Subcutaneous preadipocyte (primary cell): ENCODE measurements around the gene PCGF1. TPM values are rescaled to one million over a fixed set of nuclear protein-coding genes. Genes with fewer than 3 reads are reported as not detected.

ENCODE experiments used
- total RNA-seq: library from RNA; depleted of rRNA; stranded (reverse); fragments of >200 nt; gene quantifications from 2 replicates; pipeline ENCODE4 v1.2.3, GENCODE V29; 2012

Gene PCGF1
- 16.2 and 22.4 TPM in 2 replicates for total RNA-seq

DNA sequence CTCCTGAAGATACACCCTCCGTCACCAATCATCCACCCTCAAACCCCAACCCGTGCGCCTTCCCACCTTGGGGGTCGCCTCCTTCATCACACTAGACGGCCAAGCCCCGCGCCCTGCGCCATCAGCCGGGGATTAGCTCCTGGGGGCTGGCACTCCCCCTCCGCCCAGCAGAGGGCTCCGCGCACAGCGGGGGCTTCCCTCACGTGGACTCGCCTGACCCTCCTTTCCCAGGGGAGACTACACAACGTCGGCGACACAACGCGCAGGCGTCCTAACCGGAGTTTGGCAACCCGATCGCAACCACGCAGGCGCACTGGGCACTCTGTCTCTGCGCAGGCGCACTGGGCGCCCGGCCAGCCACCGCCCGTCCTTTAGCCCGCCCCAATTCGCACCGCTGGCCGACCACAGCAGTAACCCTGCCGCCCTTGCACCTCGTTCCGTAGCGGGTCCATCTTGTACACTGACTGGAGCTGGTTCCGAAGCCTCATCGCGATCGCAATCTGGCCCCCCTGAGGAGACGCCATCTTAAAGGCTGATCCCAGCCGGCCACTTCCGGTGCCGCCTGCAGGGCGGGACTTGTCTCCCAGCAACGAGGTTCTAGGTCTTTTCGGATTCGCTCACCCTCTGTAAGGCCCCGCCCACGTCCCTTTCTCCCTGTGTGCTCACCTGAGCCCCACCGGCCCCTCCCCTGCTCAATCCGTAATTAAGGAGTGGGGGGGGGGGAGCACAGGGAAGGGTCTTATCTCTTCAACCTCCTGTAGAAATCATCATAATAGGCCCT lies at the start of gene PCGF1:
PCGF1 (minus strand) TSS at position 551 of the 781 bp plus-strand sequence; CDS start at position 524, 27 bp downstream.

DNA sequence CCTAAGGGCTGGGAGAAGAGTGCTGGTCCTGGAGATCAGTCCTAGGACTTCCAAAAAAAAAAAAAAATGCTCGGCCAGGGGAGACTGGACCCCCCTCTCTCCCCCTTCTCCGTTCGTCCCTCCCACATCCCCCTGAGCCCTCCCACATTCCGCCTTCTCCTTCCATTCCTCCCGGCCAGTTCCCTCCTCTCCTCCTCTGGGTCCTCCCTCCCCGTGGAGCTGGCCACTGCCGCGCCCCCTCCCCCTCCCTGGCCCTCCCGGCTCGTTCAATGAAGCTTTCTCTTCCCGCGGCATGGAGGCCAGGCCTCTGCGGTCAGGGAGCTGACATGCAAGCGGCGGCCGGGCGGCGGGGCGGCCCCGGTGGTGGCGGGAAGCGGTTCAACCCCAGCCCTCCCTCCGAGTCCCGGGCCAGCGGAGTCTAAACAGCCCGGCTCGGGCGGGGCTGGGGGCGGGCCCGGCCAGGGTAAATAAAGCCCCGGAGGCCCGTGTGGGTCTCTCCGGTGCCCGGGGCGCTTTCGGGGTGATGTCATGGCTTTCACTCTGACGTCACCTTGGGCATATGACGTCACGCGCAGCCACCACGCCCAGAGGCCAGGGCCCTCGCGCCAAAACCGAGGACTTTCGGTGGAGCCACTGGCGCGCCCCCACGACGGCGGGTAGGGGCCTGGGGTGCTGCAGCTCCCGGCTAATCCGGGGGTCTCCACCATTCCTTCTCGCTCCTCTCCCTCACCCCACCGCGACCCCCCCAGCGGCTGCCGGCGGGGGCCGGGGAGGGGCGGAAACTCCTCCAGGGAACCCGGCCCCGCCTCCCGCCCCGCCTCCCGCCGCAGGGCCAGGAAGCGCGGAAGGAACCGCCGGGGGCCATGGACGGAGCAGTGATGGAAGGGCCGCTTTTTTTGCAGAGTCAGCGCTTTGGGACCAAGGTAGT lies 46.7 kb upstream of the PCGF1 start, which contains the start of the genes DOK1 and LOXL3:
DOK1 (plus strand) TSS at position 829 of the 928 bp plus-strand sequence; CDS start at position 864, 35 bp downstream.
LOXL3 (minus strand) TSS at position 51 of the 928 bp plus-strand sequence. CDS start 1,308 bp downstream, outside the sequence.

DNA sequence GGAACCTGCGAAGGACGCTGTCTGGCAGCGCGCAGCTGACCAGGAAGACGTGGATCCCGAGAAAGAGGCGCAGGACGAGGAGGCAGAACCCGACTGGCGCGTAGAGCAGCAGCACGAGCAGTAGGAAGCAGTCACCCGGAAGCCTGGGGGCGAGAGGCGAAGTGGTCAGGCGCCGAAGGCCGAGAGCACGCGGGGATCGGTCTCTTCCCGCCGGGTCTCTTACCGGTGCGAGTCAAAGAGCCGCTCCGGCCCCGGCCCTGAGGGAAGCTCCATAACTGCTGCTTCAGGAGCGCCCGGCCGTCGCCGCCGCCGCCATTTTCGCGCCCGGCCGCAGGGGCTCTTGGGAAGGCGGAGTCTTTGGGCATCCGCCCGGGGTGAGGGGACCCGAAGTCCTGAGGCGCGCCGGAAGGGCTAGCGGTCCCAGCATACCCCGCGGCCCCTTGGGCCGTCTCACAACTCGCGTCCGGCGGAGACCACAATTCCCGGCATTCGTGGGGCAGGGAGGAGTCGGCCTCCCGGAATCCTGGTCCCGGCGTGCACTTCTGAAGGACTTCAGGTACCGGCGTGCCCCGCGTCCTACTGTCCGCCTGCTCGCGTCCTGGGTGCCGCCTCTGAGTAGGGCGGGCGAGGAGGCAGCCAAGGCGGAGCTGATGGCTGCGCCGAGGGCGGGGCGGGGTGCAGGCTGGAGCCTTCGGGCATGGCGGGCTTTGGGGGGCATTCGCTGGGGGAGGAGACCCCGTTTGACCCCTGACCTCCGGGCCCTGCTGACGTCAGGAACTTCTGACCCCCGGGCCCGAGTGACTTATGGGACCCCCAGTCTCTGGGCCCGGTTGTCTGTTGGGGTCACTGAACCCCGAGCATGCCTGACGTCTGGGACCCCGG lies 22.1 kb upstream of the PCGF1 start, which contains the start of the genes AUP1 and HTRA2:
AUP1 (minus strand) TSS at position 350 of the 882 bp plus-strand sequence; CDS start at position 273, 77 bp downstream.
HTRA2 (plus strand) TSS at position 577 of the 882 bp plus-strand sequence; CDS start at position 651, 74 bp downstream.

DNA sequence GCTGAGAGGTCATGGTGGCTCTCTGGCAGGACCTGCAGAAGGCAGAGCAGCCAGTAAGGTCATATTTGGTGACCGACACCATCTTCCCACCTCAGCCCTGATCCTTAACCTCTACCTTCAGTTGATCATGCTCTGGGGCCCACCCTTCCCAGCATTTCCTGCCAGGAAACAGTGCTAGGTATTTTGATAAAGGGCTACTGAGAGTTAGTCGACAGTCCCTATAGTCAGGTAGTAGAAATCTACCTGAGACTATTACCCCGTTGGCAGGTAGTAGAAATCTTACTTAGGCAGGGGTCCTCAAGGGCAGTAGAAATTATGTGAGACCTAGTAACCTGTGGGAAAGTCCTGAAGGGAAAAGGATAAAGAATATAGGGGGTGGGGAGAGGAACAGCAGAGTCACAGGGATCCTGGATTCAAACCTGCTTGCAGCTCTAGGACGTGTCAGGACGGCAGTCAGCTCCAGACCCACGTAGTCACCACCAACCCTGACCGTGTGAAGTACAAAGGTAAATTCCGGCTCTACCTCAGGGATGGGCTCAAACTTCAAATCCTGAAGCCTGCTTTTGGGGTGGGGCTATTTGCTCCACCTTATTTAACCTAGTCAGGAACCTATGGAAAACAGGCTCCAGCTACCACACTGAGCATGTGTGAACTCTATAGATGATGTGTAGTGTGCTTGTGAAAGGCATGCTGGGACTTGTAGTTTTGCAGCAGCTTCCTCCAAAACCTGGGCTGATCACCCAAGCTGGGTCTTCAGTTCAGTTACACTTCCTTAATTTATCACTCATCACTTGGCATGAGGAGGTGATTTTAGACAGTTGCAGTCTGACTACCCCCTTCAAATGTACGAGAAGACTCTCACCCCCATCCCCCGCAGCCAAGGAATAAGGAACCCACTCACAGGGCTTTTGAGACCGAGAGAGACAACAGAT lies 18.5 kb upstream of the PCGF1 start, which contains the start of gene DQX1:
DQX1 (minus strand) TSS at position 515 of the 932 bp plus-strand sequence; CDS start at position 13, 502 bp downstream.

DNA sequence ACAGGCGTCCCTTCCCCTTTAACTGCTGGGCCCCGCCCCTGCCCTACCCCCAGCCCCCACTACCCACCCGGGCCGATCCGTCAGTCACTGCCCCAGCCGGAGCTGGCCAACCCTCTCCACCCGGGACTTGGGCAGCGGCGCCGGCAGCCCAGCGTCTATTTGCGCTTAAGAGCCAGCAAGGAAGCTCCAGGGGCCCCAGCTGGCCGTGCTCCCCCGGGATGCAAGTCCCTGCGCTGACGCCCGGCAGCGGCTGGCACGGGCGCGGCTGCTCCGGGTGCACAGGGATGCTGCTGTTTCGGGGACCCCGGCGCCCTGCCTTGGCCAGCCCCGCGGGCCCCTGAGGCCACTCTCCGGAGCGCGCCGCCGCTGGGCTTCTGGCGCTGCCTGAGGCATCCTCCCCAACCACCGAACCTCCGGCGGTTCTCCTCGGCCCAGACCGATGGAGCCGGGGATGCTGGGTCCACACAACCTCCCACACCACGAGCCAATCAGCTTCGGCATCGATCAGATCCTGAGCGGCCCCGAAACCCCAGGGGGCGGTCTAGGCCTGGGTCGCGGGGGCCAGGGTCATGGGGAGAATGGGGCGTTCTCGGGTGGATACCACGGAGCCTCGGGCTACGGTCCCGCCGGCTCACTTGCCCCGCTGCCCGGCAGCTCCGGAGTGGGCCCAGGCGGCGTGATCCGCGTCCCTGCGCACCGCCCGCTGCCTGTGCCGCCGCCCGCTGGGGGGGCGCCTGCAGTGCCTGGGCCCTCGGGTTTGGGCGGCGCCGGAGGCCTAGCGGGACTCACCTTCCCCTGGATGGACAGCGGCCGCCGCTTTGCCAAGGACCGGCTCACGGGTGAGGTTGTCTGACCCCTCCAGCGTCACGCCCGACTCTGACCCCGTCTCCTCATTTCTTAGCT lies 7.1 kb upstream of the PCGF1 start, which contains the start of gene TLX2:
TLX2 (plus strand) TSS at position 83 of the 903 bp plus-strand sequence; CDS start at position 440, 357 bp downstream.

DNA sequence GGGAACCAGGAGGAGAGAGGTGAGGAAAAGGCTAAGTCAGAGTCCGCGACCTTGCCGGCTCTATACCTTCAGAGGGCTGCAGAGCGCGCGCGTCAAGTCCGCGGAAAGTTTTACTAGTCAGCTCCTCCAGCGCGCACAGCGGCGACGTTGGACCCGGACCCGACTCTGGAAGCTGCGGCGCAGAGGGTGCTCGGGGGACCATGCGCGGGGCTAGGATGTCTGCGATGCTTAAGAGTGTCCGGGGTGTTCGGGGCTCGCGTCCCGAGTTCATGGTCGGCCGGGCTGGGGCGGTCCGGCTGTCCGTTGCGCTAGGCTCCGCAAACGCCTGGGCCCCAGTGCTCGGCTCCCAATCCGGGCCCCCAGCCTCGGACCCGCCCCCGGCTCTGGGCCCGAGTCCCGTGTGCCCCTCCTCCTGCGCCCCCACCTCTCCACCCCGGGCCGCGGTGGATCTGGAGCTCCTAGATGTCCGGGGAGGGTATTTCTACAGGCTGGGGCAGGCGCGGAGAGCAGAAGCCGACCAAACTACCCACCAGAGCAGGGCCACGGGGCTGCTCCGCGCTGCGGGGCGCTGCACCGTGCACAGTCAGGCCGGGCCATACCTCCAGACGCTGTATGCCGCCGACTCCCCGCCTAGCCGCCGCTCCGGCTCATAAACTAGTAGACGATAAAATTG lies 8.1 kb downstream of the PCGF1 start, which contains the start of gene LBX2:
LBX2 (minus strand) TSS at position 337 of the 673 bp plus-strand sequence; CDS start at position 271, 66 bp downstream.

DNA sequence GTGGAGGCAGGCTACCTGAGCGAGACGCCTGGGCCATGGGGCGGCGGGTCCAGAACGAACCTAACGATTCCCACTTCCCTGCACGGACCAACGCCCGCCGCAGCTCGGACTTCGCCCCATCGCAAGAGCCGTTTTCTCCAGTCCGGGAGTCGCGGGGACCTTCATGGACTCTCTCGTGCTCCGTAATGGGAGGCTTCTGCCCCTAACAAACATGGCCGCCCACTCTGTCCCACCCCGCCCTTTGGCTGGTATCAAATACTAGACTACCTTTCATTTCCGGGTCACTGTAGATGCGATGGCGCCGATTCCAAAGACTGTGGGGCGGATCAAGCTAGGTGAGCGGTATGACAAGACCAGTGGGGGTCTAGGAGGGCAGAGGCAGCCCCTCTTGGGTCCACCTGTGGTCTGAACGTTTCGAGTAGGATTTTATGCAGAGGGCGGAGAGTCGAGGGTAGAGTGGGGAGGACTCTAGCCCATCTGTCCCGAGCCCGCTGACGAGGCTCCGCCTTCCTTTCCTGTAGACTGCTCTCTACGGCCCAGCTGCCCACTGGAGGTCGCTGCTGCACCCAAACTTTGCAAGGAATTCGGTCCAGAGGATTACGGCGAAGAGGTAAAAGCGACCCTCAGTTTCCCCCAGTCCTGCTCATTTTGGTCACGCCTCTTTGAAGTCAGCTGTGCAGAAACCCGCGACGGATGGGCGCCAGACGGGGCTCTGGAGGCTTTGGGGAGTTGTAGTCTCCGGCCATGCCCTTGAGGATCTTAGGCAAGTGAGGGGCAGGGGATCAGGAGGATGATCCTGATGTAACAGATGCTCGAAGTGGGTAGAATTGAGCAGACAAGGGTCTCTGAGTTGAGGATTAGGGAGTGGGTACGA lies 24.5 kb downstream of the PCGF1 start, which contains the start of the genes CCDC142 and TTC31:
CCDC142 (minus strand) TSS at position 198 of the 874 bp plus-strand sequence; CDS start at position 37, 161 bp downstream.
TTC31 (plus strand) TSS at position 281 of the 874 bp plus-strand sequence; CDS start at position 296, 15 bp downstream.

DNA sequence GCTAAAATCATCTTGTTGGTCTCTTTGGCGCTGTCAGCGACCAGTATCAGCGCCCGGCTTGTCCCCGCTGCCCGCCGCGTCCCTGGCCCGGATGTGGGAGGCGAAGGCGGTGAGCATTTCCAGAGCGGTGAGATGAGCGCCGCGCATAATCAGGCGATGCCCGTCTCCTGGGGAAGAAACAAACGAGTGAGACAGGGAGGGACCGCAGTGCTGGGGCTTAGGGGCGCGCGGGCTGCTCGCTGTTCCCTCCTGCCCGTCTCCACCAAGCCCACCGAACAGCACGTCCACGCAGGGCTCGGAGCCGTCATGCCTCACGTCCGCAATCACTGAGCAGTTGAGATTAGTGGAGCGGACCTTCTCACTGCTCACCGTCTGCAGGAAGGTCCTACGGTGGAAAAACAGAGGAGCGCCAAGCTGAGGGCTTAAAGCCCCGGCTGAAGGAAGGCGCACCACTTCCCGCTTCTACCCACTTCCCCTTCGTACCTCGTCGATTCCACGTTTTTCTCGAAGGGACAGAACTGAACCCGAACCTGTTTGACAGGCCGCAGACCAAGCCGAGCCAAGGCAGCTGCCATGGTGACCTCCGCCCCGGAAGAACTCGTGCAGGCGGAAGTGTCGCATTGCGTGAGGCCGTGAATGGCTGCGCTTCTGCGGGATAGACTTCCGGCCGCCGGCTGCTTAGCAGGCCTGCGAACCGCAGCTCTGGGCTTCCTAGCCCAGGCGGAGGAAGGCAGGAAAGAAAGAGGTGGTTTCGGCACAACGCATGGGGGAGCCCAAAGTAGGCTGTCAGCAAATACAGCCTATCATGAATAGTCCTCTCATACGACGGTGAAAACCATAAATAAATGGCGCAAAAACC lies 35.2 kb downstream of the PCGF1 start, which contains the start of gene MRPL53:
MRPL53 (minus strand) TSS at position 595 of the 859 bp plus-strand sequence; CDS start at position 575, 20 bp downstream.

DNA sequence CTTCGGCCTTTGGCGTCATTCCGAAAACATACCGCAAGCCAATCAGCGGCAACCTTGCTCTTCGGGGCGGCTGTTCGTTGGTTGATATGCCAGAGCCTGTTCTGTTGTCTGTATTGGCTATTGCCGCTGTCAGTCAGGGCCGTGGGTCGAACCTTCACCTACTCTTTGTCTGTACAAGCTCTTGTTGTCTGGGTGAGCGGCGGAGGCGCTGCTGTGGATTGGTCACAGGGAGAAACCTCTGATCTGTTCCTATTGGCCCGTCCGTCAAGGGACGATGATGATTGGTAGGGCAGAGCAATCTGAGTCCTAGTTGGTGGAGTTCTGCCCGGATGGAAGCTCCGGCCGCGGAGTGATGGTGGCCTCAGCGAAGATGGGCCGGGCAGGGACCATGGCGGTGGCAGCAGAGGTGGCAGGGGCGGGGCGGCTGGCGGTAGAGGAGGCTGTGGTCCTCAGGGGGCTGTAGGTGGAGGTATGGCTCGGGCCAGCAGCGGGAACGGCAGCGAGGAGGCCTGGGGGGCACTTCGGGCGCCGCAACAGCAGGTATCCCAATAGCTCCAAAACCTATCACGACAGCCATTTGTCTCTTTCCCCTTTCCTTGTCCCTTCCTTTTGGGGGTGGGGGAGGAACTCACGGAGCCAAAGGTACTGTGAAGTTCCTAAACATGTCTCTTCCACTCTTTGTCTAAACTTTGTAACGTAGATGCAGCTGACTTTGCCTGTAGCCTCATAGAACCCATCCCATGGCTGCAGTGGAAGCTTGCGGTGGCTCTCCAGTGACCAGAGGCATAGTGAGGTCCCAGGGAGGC lies 49.2 kb downstream of the PCGF1 start, which contains the start of gene WBP1:
WBP1 (plus strand) TSS at position 307 of the 806 bp plus-strand sequence; CDS start at position 472, 165 bp downstream.

Other genes starting within 250 kb of the PCGF1 start
- under 0.01 and 1.5 TPM in 2 replicates for gene SLC4A5, start 164.3 kb downstream of the PCGF1 start, total RNA-seq
- 108 and 112 TPM in 2 replicates for gene DCTN1, start 127.4 kb downstream of the PCGF1 start, total RNA-seq
- 0.98 and 1.1 TPM in 2 replicates for gene C2orf81, start 86.1 kb downstream of the PCGF1 start, total RNA-seq
- 71.7 and 76.4 TPM in 2 replicates for gene WDR54, start 86.0 kb downstream of the PCGF1 start, total RNA-seq
- gene RTKN, start 65.8 kb downstream of the PCGF1 start, total RNA-seq, result 9.6 and 11.0 TPM in 2 replicates
- 11.4 and 11.5 TPM in 2 replicates for gene INO80B, start 52.6 kb downstream of the PCGF1 start, total RNA-seq
- gene WBP1, start 49.3 kb downstream of the PCGF1 start, total RNA-seq, result 22.0 and 25.6 TPM in 2 replicates
- gene MOGS, start 42.3 kb downstream of the PCGF1 start, total RNA-seq, result 31.2 and 48.1 TPM in 2 replicates
- 19.9 and 30.9 TPM in 2 replicates for gene MRPL53, start 35.0 kb downstream of the PCGF1 start, total RNA-seq
- gene CCDC142, start 24.7 kb downstream of the PCGF1 start, total RNA-seq, result 22.4 and 34.0 TPM in 2 replicates
- 12.9 and 16.0 TPM in 2 replicates for gene TTC31, start 24.6 kb downstream of the PCGF1 start, total RNA-seq
- 3.3 and 3.9 TPM in 2 replicates for gene LBX2, start 8.1 kb downstream of the PCGF1 start, total RNA-seq
- under 0.01 TPM in 1 of 2 replicates, not detected in the other for gene TLX2, start 6.8 kb upstream of the PCGF1 start, total RNA-seq
- gene DQX1, start 18.5 kb upstream of the PCGF1 start, total RNA-seq, result not detected in 2 replicates
- gene AUP1, start 22.0 kb upstream of the PCGF1 start, total RNA-seq, result 103 and 105 TPM in 2 replicates
- 48.5 and 52.8 TPM in 2 replicates for gene HTRA2, start 22.2 kb upstream of the PCGF1 start, total RNA-seq
- gene LOXL3, start 46.2 kb upstream of the PCGF1 start, total RNA-seq, result 2.2 and 3.7 TPM in 2 replicates
- 14.7 and 15.6 TPM in 2 replicates for gene DOK1, start 47.0 kb upstream of the PCGF1 start, total RNA-seq
- gene M1AP, start 140.6 kb upstream of the PCGF1 start, total RNA-seq, result not detected in 2 replicates
- gene SEMA4F, start 146.6 kb upstream of the PCGF1 start, total RNA-seq, result 2.9 and 3.3 TPM in 2 replicates